Aorta (tissue), 5 donors: Measurements from ENCODE around the gene PSTPIP2. TPM values are rescaled to one million over a fixed set of nuclear protein-coding genes. Genes with fewer than 3 reads are reported as not detected.
"Not testable (repeated sequence)": the region's sequence is repeated elsewhere in the genome, so short reads cannot be mapped to it uniquely, and the experiment has no call there.

Experiments
- ATAC-seq: fragments of 200-7000 bp; cut with Tn5 transposase; one replicate; pipeline ENCODE4 v1.9.1; 2022; ENCODE audit warnings: moderate library complexity; ENCODE audit not compliant: low FRiP score
- DNase-seq, 2 donors: peaks; one replicate each; pipeline ENCODE4 v3.0.0-alpha.2; 2020
- H3K27ac ChIP-seq, 2 donors: one replicate each; pipeline ENCODE4 v1.5.1; 2013; ENCODE audit warnings: low read length in 2 of 2, mild to moderate bottlenecking in 2 of 2, moderate library complexity in 2 of 2, control low read depth in 1 of 2, inconsistent platforms in 1 of 2, low read depth in 1 of 2
- H3K27me3 ChIP-seq, 2 donors: one replicate each; pipeline ENCODE4 v1.6.1; 2013; ENCODE audit warnings: control low read depth in 1 of 2, low read length in 1 of 2, mild to moderate bottlenecking in 1 of 2, moderate library complexity in 1 of 2; ENCODE audit not compliant: insufficient read depth in 2 of 2, control insufficient read depth in 1 of 2
- H3K36me3 ChIP-seq, 2 donors: one replicate each; pipeline ENCODE4 v1.6.1; 2013; ENCODE audit warnings: control low read depth in 1 of 2, low read length in 1 of 2, mild to moderate bottlenecking in 1 of 2; ENCODE audit not compliant: insufficient read depth in 2 of 2, control insufficient read depth in 1 of 2
- H3K4me1 ChIP-seq, 2 donors: one replicate each; pipeline ENCODE4 v1.6.1; 2013; ENCODE audit warnings: low read length in 2 of 2, control low read depth in 1 of 2, mild to moderate bottlenecking in 1 of 2, moderate library complexity in 1 of 2; ENCODE audit not compliant: insufficient read depth in 2 of 2, control insufficient read depth in 1 of 2
- H3K4me3 ChIP-seq, 2 donors: one replicate each; pipeline ENCODE4 v1.5.1; 2013; ENCODE audit warnings: low read length in 2 of 2, control low read depth in 1 of 2, mild to moderate bottlenecking in 1 of 2
- H3K9me3 ChIP-seq: one replicate; pipeline ENCODE4 v1.6.1; 2013; ENCODE audit warnings: mild to moderate bottlenecking, low read length; ENCODE audit not compliant: control insufficient read depth
- WGBS, 2 donors: extraction: QIAGEN DNeasy Blood & Tissue Kit; methylation state at CpG; one replicate each; pipeline ENCODE4 v1.1.7; 2013; 5-methylcytosine and 5-hydroxymethylcytosine counted together
- intact Hi-C, 2 donors: fragments of 100-400 bp; cut with DNase I; formaldehyde crosslinking; loops; one replicate each; pipeline versions ENCODE4 v1.14.2 to v1.15.0; 2022
- polyA plus RNA-seq, 2 donors: library from polyadenylated mRNA; stranded (reverse); fragments of 200-250 nt; gene quantifications; one replicate each; pipeline ENCODE4 v1.2.3, GENCODE V29; 2013
- total RNA-seq, 2 donors: library from RNA; stranded (reverse); fragmentation: NEBNext Ultra II Directional; extraction: Animal tissue kit (Norgen Biotek cat#: 25700); gene quantifications; one replicate each; pipeline ENCODE4 v1.2.1, GENCODE V29; 2021
- donor health status: healthy with polysubstance abuse.
- donor health status: Bipolar disorder and iron deficiency.
- donor health status: DM: no; HTN: no; CAD: no.
- donor health status: DM: no; HTN: no; CAD: no.
- donor health status: DM: yes; HTN: yes; CAD: no.

Gene PSTPIP2
- total and polyA plus RNA-seq, 4 donors: 2.0 to 12.6 (median 6.7) TPM

DNA sequence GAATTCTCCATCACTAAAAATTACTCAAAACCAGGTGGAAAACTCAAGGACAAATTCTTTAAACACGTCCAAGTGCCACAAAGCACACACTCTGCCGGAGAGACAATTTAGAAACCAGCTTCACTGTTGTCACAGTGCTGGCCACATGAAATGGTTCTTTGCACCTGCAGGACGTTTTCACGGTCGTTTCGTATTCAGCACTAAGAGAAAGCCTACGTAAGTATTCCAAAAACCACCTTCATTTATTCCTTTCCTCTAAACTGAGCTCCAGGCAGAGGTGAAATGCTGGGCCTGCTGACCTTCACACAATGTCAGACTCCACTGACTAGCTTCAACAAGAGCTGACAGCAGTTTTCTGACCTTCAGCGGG, 25.4 kb upstream of the PSTPIP2 start:
- Histone ChIP-seq H3K4me3 (peak overlapping the region; percentile 14 to 72), H3K9me3 (no peaks in the 10 kb centered on the region), H3K36me3 (no peaks in the 10 kb centered on the region), H3K27ac (peak overlapping the region in 1 of 2 donors; percentile 74), H3K4me1 (peaks cover 0 to 1% of the 10 kb centered on the region in 2 donors), H3K27me3 (no peaks in the 10 kb centered on the region)
- intact Hi-C loops: no loop called here
- WGBS, 2 donors: 0% methylated on average over 8 of the region's 8 CpGs
- peak; percentile 21 for ATAC-seq
- no peak for DNase-seq

DNA sequence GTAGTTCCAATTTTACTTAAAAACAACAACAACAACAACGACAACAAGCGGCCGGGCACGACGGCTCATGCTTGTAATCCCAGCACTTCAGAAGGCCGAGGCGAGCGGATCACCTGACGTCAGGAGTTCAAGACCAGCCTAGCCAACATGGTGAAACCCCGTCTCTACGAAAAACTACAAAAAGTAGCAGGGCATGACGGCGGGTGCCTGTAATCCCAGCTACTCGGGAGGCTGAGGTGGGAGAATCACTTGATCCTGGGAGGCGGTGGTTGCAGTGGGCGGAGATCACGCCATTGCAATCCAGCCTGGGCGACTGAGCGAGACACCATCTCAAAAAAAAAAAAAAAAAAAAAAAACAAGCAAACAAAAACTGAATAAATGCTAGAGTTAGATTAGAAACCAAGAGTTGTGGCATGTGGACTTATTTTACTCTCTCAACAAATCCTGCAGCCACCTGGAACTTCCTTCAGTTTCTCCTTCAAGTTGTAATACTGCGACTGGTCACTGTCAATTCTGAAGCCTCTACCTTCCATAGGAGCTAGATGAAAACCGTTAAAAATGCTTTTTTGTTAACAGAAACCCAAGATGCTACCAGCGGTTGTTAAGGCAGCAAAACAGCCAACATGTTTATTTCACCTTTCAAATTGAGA, 24.7 kb upstream of the PSTPIP2 start:
- ATAC-seq (no peak), DNase-seq (no peak)
- WGBS, 2 donors: 51 to 59% methylated on average over 22 of the region's 22 CpGs
- intact Hi-C loops: no loop called here
- Histone ChIP-seq H3K36me3 (no peaks in the 10 kb centered on the region), H3K4me1 (peaks cover 0 to 1% of the 10 kb centered on the region in 2 donors), H3K27ac (peak overlapping the region in 1 of 2 donors; percentile 18), H3K27me3 (no peaks in the 10 kb centered on the region), H3K9me3 (no peaks in the 10 kb centered on the region), H3K4me3 (peak overlapping the region; percentile 14 to 72)

DNA sequence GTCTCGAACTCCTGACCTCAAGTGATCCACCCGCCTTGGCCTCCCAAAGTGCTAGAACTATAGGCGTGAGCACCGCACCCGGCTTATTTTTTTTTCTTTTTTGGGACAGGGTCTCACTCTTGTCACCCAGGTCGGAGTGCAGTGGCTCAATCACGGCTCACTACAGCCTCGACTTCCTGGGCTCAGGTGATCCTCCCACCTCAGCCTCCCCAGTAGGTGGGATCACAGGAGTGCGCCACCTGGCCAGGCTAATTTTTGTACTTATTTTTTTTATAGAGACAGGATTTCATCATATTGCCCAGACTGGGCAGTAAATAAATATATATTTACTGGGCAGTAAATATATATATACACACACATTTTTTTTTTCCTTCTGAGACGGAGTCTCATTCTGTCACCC, 23.5 kb upstream of the PSTPIP2 start:
- Histone ChIP-seq H3K27me3 (no peaks in the 10 kb centered on the region), H3K36me3 (no peaks in the 10 kb centered on the region), H3K27ac (no peak overlapping the region), H3K4me3 (no peak overlapping the region), H3K4me1 (peaks cover 0 to 1% of the 10 kb centered on the region in 2 donors), H3K9me3 (no peaks in the 10 kb centered on the region)
- intact Hi-C loops: no loop called here
- no peak for DNase-seq
- no peak for ATAC-seq
- 96 to 97% methylated on average over 10 of the region's 10 CpGs for WGBS, 2 donors

DNA sequence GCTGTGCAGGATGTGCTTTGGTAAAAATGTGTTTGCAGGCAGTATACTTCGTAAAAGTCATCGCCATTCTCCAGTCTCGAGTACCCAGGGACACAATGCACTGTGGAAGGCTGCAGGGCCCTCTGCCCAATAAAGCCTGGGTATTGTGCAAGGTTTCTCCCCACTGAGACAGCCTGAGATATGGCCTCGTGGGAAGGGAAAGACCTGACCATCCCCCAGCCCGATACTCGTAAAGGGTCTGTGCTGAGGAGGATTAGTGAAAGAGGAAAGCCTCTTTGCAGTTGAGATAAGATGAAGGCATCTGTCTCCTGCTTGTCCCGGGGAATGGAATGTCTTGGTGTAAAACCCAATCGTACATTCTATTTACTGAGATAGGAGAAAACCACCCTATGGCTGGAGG, 16.4 kb upstream of the PSTPIP2 start:
- DNase-seq, H3K4me3 ChIP-seq, H3K9me3 ChIP-seq, H3K27me3 ChIP-seq, ATAC-seq, H3K4me1 ChIP-seq, H3K27ac ChIP-seq, intact Hi-C loops: not testable (repeated sequence)
- 89 to 95% methylated on average over 8 of the region's 8 CpGs for WGBS, 2 donors
- H3K36me3 ChIP-seq: peaks cover 3 to 11% of the 10 kb centered on the region in 2 donors

DNA sequence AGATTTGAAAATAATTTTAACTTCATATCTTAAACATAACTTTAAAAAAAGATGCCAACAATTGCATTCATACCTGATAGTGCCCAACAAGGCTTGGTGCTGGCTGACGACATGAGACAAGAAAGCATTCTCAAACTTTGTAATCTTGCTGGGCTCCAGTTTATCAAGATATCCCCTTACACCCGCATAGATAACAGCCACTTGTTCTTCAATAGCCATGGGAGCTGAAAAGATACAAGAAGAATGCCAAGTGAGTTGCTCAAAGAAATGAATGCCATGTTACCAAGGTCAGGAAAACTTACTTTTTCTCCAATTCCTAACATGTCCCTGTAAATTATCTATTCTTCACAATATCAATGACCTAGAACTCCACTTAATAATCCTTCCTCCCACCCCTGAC, 12.4 kb upstream of the PSTPIP2 start:
- no peaks in the 10 kb centered on the region for H3K4me1 ChIP-seq
- 48 to 60% methylated on average over 2 of the region's 2 CpGs for WGBS, 2 donors

DNA sequence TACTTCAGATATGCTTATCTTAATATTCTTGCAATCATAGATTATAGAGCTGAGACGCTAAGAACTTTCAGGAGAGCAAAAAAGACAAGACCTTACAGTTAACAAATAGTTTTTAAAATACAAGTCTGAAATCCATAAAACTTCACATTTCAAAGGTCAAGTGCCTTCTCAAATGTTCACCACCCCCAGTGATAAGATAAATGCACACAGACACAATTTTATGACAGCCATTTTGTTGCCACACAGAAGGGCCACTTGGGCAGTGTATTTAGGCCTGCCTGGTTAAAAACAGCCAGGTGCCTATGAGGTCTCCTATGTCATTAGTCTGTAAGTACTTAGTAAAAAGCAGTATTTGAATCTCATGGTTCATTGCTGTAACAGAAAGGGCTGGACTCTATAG, 8.1 kb upstream of the PSTPIP2 start:
- Histone ChIP-seq H3K9me3 (no peaks in the 10 kb centered on the region), H3K4me3 (no peak overlapping the region), H3K27me3 (no peaks in the 10 kb centered on the region), H3K4me1 (no peaks in the 10 kb centered on the region), H3K27ac (no peak overlapping the region), H3K36me3 (no peaks in the 10 kb centered on the region)
- ATAC-seq (no peak), DNase-seq (no peak)
- intact Hi-C loops: no loop called here
- 80 to 81% methylated on average over 1 of the region's 1 CpG for WGBS, 2 donors

More for the DNA sequence above, 12.4 kb upstream of the PSTPIP2 start:
- Histone ChIP-seq H3K4me3 (no peak overlapping the region), H3K27ac (no peak overlapping the region), H3K9me3 (no peaks in the 10 kb centered on the region), H3K27me3 (no peaks in the 10 kb centered on the region), H3K36me3 (peaks cover 3 to 8% of the 10 kb centered on the region in 2 donors)
- DNase-seq (no peak), ATAC-seq (no peak)
- intact Hi-C loops: no loop called here

DNA sequence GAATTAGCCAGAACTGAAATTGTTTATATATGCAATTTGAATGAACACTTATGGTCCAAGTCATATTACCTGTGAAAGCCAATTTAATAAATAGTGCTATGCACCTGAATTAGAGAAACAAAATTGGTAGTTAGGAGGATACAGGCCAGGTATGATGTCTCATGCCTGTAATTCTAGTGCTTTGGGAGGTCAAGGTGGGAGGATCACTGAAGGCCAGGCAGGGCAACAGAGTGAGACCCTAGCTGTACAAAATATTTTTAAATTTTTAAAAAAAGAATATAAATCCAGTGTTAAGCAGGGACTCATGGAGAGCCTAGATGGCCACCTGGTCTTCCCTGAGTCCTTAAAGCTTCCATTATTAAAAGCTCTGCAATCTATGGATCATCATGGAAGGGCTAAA, 7.3 kb upstream of the PSTPIP2 start:
- Histone ChIP-seq H3K27me3 (no peaks in the 10 kb centered on the region), H3K36me3 (no peaks in the 10 kb centered on the region), H3K27ac (no peak overlapping the region), H3K9me3 (no peaks in the 10 kb centered on the region), H3K4me3 (no peak overlapping the region), H3K4me1 (no peaks in the 10 kb centered on the region)
- no peak for ATAC-seq
- DNase-seq: no peak
- intact Hi-C loops: loop anchor here (10.0 kb wide), 1 partner anchor 415 kb away; no protein-coding TSS in a partner anchor

DNA sequence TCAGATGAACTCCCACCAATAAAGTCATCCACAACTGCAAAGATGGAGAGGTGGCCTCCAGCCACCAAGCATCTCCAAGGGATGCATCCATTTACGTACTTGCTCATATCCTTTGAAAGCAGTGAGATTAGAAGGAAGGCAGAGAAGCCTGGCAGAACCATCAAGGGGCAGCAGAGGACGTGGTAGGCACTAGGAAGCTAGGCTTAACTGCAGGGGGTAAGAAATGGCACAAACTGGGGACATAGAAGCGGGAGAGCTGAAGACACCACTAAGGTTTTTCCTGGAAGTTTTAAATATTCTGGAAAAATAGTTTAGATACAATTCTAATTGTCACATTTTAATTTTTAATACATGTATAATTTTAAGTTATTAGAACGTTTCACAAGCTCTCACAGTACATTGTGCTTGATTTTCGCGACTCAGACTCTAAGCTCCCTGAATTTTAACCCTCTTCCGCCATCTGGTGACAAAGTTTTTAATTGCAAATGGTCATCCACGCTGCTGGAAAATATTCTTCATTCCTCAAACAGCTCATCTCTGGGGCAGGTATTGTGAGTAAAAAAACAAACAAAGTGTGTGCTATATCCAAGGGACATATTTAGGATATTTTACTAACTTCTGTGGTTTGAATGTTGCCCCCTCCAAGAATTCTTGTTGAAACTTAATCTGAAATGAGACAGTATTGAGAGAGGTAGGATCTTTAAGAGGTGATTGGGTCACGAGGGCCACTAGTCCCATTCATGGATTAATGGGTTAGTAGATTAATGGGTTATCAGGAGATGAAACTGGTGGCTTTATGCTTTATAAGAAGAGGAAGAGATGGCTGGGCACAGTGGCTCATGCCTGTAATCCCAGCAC, 1.6 kb upstream of the PSTPIP2 start:
- Histone ChIP-seq H3K27me3 (no peaks in the 10 kb centered on the region), H3K9me3 (no peaks in the 10 kb centered on the region), H3K27ac (no peak overlapping the region), H3K36me3 (no peaks in the 10 kb centered on the region), H3K4me1 (no peaks in the 10 kb centered on the region), H3K4me3 (no peak overlapping the region)
- DNase-seq: no peak
- peak; percentile 74 for ATAC-seq
- 23 to 26% methylated on average over 9 of the region's 9 CpGs for WGBS, 2 donors
- intact Hi-C loops: loop anchor here (2.0 to 10.0 kb wide), 3 partner anchors 99 to 409 kb away; partner anchors contain the start of gene EPG5 (in 1 of the 2)
